ENCODE data around the gene TPST2.

DNA sequence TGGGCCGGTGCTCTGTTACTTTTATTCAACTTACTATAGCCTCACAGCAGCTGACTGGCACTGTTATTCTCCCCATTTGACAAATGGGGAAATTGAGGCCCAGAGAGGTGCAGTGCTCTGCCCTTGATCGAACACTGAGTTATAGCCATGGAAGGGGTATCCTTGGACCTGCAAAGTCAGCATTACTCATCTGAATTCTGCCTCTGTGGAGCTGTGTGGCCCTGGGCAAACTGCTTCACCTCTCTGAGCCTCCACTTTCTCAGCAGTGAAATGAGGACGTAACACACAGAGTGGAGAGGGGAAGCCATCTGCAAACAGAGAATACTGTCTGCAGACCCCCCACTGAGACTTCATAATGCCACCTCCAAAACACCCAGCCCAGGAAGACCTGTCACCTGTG lies 25.3 kb downstream of the TPST2 start:
- TF ChIP-seq, protein P1, sequence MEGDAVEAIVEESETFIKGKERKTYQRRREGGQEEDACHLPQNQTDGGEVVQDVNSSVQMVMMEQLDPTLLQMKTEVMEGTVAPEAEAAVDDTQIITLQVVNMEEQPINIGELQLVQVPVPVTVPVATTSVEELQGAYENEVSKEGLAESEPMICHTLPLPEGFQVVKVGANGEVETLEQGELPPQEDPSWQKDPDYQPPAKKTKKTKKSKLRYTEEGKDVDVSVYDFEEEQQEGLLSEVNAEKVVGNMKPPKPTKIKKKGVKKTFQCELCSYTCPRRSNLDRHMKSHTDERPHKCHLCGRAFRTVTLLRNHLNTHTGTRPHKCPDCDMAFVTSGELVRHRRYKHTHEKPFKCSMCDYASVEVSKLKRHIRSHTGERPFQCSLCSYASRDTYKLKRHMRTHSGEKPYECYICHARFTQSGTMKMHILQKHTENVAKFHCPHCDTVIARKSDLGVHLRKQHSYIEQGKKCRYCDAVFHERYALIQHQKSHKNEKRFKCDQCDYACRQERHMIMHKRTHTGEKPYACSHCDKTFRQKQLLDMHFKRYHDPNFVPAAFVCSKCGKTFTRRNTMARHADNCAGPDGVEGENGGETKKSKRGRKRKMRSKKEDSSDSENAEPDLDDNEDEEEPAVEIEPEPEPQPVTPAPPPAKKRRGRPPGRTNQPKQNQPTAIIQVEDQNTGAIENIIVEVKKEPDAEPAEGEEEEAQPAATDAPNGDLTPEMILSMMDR (conservative IDR thresholded peaks at IDR 0.05; ENCODE audit: low read depth, low read length), result no peak
- no peak for TF ChIP-seq EZH2 (IDR thresholded peaks at IDR 0.05; ENCODE audit: borderline replicate concordance, low read depth, low read length, poor library complexity, severe bottlenecking)

Data from A673 (cell line).